ENCODE data around the gene NDUFA6.
"Not testable (repeated sequence)": the region's sequence is repeated elsewhere in the genome, so short reads cannot be mapped to it uniquely, and the experiment has no call there.

GRCh38 chr22:42130182-42130581 is 39.6 kb upstream of the NDUFA6 start:
- TF ChIP-seq POLR2A (IDR thresholded peaks at IDR 0.05) = not testable (repeated sequence)
- TF ChIP-seq, protein P1, sequence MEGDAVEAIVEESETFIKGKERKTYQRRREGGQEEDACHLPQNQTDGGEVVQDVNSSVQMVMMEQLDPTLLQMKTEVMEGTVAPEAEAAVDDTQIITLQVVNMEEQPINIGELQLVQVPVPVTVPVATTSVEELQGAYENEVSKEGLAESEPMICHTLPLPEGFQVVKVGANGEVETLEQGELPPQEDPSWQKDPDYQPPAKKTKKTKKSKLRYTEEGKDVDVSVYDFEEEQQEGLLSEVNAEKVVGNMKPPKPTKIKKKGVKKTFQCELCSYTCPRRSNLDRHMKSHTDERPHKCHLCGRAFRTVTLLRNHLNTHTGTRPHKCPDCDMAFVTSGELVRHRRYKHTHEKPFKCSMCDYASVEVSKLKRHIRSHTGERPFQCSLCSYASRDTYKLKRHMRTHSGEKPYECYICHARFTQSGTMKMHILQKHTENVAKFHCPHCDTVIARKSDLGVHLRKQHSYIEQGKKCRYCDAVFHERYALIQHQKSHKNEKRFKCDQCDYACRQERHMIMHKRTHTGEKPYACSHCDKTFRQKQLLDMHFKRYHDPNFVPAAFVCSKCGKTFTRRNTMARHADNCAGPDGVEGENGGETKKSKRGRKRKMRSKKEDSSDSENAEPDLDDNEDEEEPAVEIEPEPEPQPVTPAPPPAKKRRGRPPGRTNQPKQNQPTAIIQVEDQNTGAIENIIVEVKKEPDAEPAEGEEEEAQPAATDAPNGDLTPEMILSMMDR (IDR thresholded peaks at IDR 0.05) = not testable (repeated sequence)

All from testis (tissue), 2 donors.